Kidney epithelial cell (primary cell): ENCODE measurements around the gene R3HDM4. TPM values are rescaled to one million over a fixed set of nuclear protein-coding genes. Genes with fewer than 3 reads are reported as not detected.

Source experiments
- DNase-seq: peaks from one replicate; pipeline ENCODE4 v3.0.0-alpha.2; 2010; ENCODE audit warnings: low read depth
- H3K27me3 ChIP-seq: 2 replicates; pipeline ENCODE4 v1.6.0; 2011; ENCODE audit warnings: low read length; ENCODE audit not compliant: control insufficient read depth, insufficient read depth
- H3K36me3 ChIP-seq: 2 replicates; pipeline ENCODE4 v1.5.1; 2011; ENCODE audit warnings: low read length; ENCODE audit not compliant: control insufficient read depth, insufficient read depth
- H3K4me3 ChIP-seq: 2 replicates; pipeline ENCODE4 v1.5.1; 2011; ENCODE audit warnings: low read depth, mild to moderate bottlenecking, control low read depth, low read length
- CTCF ChIP-seq: IDR thresholded peaks from 2 replicates; pipeline ENCODE4 v1.5.1; 2011; ENCODE audit warnings: mild to moderate bottlenecking, moderate library complexity, low read length, control low read depth, inconsistent platforms; ENCODE audit not compliant: insufficient read depth, poor library complexity, severe bottlenecking
- total RNA-seq: library from RNA; depleted of rRNA; stranded (reverse); fragments of >200 nt; gene quantifications from 2 replicates; pipeline ENCODE4 v1.2.3, GENCODE V29; 2015

R3HDM4 gene
- total RNA-seq, 1 donor from 2014 or later = 61.5 TPM

- Histone ChIP-seq H3K36me3 (no peaks in the 10 kb centered on the region), H3K4me3 (no peak overlapping the region), H3K27me3 (no peaks in the 10 kb centered on the region)
- no peak for TF ChIP-seq CTCF
- DNase-seq = no peak
Observed at GRCh38 chr19:942133-942645, 29.2 kb upstream of the R3HDM4 start.

DNA sequence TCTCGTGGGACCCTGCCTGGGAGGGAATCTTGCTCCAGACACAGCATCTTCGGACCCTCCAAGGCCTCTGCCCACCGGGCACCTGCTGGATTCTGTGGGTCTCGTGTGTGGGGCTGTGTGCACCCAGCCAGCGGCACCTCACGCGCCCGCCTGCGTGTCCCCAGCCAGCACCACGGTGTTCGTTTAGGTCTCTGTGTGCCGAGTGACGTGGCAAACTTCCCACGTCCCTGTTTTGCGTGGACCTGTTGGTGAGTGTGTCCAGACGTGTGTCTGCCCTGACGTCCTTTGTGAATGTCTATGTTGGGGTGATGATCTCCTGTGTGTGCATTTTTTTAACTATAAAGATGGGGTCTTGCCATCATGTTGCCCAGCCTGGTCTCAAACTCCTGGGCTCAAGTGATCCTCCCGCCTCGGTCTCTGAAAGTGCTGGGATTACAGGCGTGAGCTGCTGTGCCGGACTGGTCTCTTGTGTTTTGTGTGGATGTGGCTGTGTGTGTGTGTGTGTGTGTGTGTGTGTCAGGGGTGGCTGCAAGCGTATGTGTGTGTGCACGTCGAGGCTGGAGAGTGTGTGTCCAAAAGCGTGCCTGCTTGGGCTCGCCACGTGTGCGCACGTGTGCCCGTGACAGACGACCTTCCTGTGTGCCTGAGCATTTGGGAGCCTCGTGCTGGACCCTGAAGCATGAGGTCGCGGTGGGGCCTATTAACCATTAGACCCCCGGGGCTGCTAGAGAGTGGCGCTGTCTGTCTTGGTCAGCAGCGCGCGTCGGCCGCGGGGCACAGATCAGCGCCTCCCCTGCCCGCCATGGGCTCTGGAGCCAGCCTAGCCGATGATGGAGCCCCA lies 28.5 kb upstream of the R3HDM4 start:
- DNase-seq = no peak
- no peak for TF ChIP-seq CTCF
- no peak overlapping the region for H3K4me3 ChIP-seq
- H3K27me3 ChIP-seq = no peaks in the 10 kb centered on the region
- H3K36me3 ChIP-seq = no peaks in the 10 kb centered on the region

- H3K4me3 ChIP-seq = no peak overlapping the region
- TF ChIP-seq CTCF = no peak
- no peaks in the 10 kb centered on the region for H3K27me3 ChIP-seq
- no peaks in the 10 kb centered on the region for H3K36me3 ChIP-seq
- DNase-seq = no peak
Observed at GRCh38 chr19:940591-941291, 27.7 kb upstream of the R3HDM4 start.

- H3K27me3 ChIP-seq = no peaks in the 10 kb centered on the region
- no peaks in the 10 kb centered on the region for H3K36me3 ChIP-seq
- DNase-seq = no peak
- no peak overlapping the region for H3K4me3 ChIP-seq
- TF ChIP-seq CTCF = no peak
Observed at GRCh38 chr19:939922-940321, 26.9 kb upstream of the R3HDM4 start.

DNA sequence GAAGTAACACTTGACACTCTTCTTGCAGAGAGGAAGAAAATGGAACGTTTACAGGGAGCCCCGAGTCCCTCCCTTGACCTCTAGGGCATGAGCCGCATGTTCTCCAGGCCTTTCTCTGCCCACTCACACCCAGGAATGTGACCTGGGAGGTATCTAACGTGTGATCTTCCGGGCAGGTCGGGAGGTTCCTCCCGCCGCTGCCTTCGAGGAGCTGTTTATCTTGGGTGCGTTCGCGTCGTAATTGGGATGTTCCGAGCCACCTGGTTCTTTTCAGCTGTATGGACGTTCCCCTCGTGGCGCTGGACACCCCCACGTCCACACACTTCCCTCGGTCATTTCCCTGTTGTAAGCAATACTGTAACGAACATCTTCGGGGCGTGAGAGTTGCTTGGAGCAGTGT lies 26.4 kb upstream of the R3HDM4 start:
- DNase-seq = no peak
- no peak overlapping the region for H3K4me3 ChIP-seq
- H3K27me3 ChIP-seq = no peaks in the 10 kb centered on the region
- H3K36me3 ChIP-seq = no peaks in the 10 kb centered on the region
- TF ChIP-seq CTCF = no peak
